DND-41 (cell line): ENCODE data around the gene B4GAT1.
A peak's percentile ranks its signal among the peaks of the same experiment; 100 is the strongest.

Experiments used
- CTCF ChIP-seq: IDR thresholded peaks from 2 replicates; pipeline ENCODE4 v1.5.1; 2012; ENCODE audit warnings: borderline replicate concordance, low read length, moderate library complexity, mild to moderate bottlenecking; ENCODE audit not compliant: poor library complexity, severe bottlenecking; ENCODE audit errors: extremely low read depth
- EZH2 ChIP-seq: IDR thresholded peaks from 3 replicates; pipeline ENCODE4 v1.6.1; 2012; ENCODE audit warnings: borderline replicate concordance, low read depth, mild to moderate bottlenecking, moderate library complexity, low read length, inconsistent platforms; ENCODE audit not compliant: severe bottlenecking

- peak; percentile 94 for TF ChIP-seq CTCF
- no peak for TF ChIP-seq EZH2
These were observed 41.5 kb upstream of the B4GAT1 start for GRCh38 chr11:66388780-66389386.
